ENCODE data around the gene GPSM3.

DNA sequence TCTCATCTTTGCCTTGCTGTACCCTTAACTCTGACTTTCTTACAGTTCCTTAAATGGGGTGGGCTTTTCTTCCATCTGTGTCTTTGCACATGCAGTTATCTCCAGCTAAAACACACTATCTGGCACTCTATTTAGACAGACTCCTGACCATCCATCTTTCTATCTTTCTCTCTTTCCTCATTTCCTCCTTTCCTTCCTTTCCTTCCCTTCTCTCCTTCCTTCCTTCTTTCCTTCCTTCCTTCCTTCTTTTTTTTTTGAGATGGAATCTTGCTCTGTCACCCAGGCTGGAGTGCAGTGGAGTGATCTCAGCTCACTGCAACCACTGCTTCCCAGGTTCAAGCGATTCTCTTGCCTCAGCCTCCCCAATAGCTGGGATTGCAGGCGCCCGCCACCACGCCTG, 23.2 kb upstream of the GPSM3 start:
- TF ChIP-seq, protein P1, sequence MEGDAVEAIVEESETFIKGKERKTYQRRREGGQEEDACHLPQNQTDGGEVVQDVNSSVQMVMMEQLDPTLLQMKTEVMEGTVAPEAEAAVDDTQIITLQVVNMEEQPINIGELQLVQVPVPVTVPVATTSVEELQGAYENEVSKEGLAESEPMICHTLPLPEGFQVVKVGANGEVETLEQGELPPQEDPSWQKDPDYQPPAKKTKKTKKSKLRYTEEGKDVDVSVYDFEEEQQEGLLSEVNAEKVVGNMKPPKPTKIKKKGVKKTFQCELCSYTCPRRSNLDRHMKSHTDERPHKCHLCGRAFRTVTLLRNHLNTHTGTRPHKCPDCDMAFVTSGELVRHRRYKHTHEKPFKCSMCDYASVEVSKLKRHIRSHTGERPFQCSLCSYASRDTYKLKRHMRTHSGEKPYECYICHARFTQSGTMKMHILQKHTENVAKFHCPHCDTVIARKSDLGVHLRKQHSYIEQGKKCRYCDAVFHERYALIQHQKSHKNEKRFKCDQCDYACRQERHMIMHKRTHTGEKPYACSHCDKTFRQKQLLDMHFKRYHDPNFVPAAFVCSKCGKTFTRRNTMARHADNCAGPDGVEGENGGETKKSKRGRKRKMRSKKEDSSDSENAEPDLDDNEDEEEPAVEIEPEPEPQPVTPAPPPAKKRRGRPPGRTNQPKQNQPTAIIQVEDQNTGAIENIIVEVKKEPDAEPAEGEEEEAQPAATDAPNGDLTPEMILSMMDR (IDR thresholded peaks at IDR 0.05; ENCODE audit: insufficient read depth, low read length, poor library complexity, severe bottlenecking) = no peak
- no peak for TF ChIP-seq EZH2phosphoT487 (conservative IDR thresholded peaks at IDR 0.05; ENCODE audit: low read length)
